KOPT-K1 (cell line): ENCODE data around the gene ZNF93.
"Not testable (repeated sequence)": the region's sequence is repeated elsewhere in the genome, so short reads cannot be mapped to it uniquely, and the experiment has no call there.

Source experiments
- H3K27ac ChIP-seq: fragments of 200-600 bp; sonication (generic); 2 replicates; pipeline ENCODE4 v1.5.1; 2016; ENCODE audit warnings: antibody characterized with exemption, mild to moderate bottlenecking, low read depth, low read length; ENCODE audit not compliant: poor library complexity, severe bottlenecking
- H3K36me3 ChIP-seq: fragments of 200-600 bp; sonication (generic); 2 replicates; pipeline ENCODE4 v1.5.1; 2017; ENCODE audit warnings: antibody characterized with exemption, mild to moderate bottlenecking, low read length, moderate library complexity; ENCODE audit not compliant: insufficient read depth
- H3K9me3 ChIP-seq: fragments of 200-600 bp; sonication (generic); 2 replicates; pipeline ENCODE4 v1.5.1; 2017; ENCODE audit warnings: antibody characterized with exemption, low read length, mild to moderate bottlenecking; ENCODE audit not compliant: insufficient read depth, poor library complexity, severe bottlenecking

Gene ZNF93

GRCh38 chr19:19959151-19959799 is 58.5 kb downstream of the ZNF93 start:
- peaks cover 21% of the 10 kb centered on the region for H3K9me3 ChIP-seq
- not testable (repeated sequence) for H3K36me3 ChIP-seq, H3K27ac ChIP-seq

GRCh38 chr19:19964416-19964815 is 63.7 kb downstream of the ZNF93 start:
- Histone ChIP-seq H3K9me3 (peaks cover 25% of the 10 kb centered on the region), H3K27ac (no peak overlapping the region), H3K36me3 (no peaks in the 10 kb centered on the region)

GRCh38 chr19:19966126-19966525 is 65.4 kb downstream of the ZNF93 start:
- H3K27ac ChIP-seq, H3K36me3 ChIP-seq: not testable (repeated sequence)
- H3K9me3 ChIP-seq = peaks cover 25% of the 10 kb centered on the region

- Histone ChIP-seq H3K27ac (no peak overlapping the region), H3K36me3 (no peaks in the 10 kb centered on the region), H3K9me3 (peaks cover 25% of the 10 kb centered on the region)
Measured at GRCh38 chr19:19966862-19967261, 66.1 kb downstream of the ZNF93 start.
